H1 (cell line): Measurements from ENCODE around the gene CRPPA. TPM values are rescaled to one million over a fixed set of nuclear protein-coding genes. Genes with fewer than 3 reads are reported as not detected.

ENCODE experiments used
- CTCF ChIA-PET: fragments of 300-600 bp; sonication (Branson Sonifier 250); formaldehyde crosslinking; loops from one replicate; lab custom pipeline; 2021; ENCODE audit not compliant: partially characterized antibody; lab: Charles Lee
- POLR2A ChIA-PET: fragments of 300-600 bp; sonication (Branson Sonifier 250); formaldehyde crosslinking; loops from one replicate; lab custom pipeline; 2021; ENCODE audit warnings: inconsistent platforms; ENCODE audit not compliant: partially characterized antibody; lab: Charles Lee
- DNase-seq, 2 experiments: peaks; one replicate each; pipeline versions ENCODE4 v3.0.0 to v3.0.0-alpha.2; 2010 to 2022; ENCODE audit warnings: low spot score in 2 of 2, low read depth in 1 of 2, mixed read lengths in 1 of 2
- FAIRE-seq: peaks from 2 replicates; lab custom pipeline; 2011; peaks lifted over from hg19 to GRCh38; lab: Jason Lieb, UNC
- H2AFZ ChIP-seq: 2 replicates; pipeline ENCODE4 v1.8.1; 2012; ENCODE audit warnings: low read length, inconsistent platforms
- H2AK5ac ChIP-seq: 2 replicates; pipeline ENCODE4 v1.6.1; 2013; ENCODE audit warnings: low read depth, low read length
- H2BK120ac ChIP-seq: replicated peaks from 2 replicates; pipeline ENCODE3; 2013; ENCODE audit warnings: low read depth, low read length, inconsistent platforms
- H2BK12ac ChIP-seq: 2 replicates; pipeline ENCODE4 v1.6.1; 2013; ENCODE audit warnings: low read depth, low read length
- H2BK15ac ChIP-seq: 2 replicates; pipeline ENCODE4 v1.6.1; 2013; ENCODE audit warnings: low read length
- H2BK20ac ChIP-seq: 2 replicates; pipeline ENCODE4 v1.6.1; 2013; ENCODE audit warnings: low read length
- H2BK5ac ChIP-seq: 2 replicates; pipeline ENCODE4 v1.6.1; 2013; ENCODE audit warnings: low read depth, low read length
- H3K14ac ChIP-seq: 2 replicates; pipeline ENCODE4 v1.6.1; 2013; ENCODE audit warnings: inconsistent platforms; ENCODE audit not compliant: insufficient read length
- H3K18ac ChIP-seq: 2 replicates; pipeline ENCODE4 v1.6.1; 2013; ENCODE audit warnings: low read length; ENCODE audit errors: extremely low read depth
- H3K23ac ChIP-seq: 2 replicates; pipeline ENCODE4 v1.6.1; 2013; ENCODE audit warnings: inconsistent platforms; ENCODE audit not compliant: insufficient read length
- H3K23me2 ChIP-seq: 2 replicates; pipeline ENCODE4 v1.6.1; 2013; ENCODE audit warnings: low read depth, low read length
- H3K27ac ChIP-seq: 2 replicates; pipeline ENCODE4 v1.6.1; 2011; ENCODE audit warnings: low read depth, low read length, inconsistent platforms
- H3K27me3 ChIP-seq, 4 experiments: replicated peaks in 1 of 4; 1 replicate in 1 of 4; 2 replicates in 3 of 4; pipeline versions ENCODE4 v1.6.1 to v1.8.1; 2011 to 2013; ENCODE audit warnings: low read length in 3 of 4, mild to moderate bottlenecking in 3 of 4, inconsistent platforms in 2 of 4, mixed read lengths in 2 of 4, moderate library complexity in 1 of 4; ENCODE audit not compliant: control insufficient read depth in 3 of 4, insufficient read depth in 3 of 4; ENCODE audit errors: extremely low read depth in 1 of 4
- H3K36me3 ChIP-seq, 4 experiments: 2 replicates each; pipeline versions ENCODE4 v1.6.1 to v1.8.1; 2011 to 2013; ENCODE audit warnings: mild to moderate bottlenecking in 4 of 4, low read length in 3 of 4, moderate library complexity in 2 of 4, control low read depth in 1 of 4, inconsistent platforms in 1 of 4; ENCODE audit not compliant: insufficient read depth in 4 of 4, control insufficient read depth in 2 of 4
- H3K4ac ChIP-seq: replicated peaks from 2 replicates; pipeline ENCODE3; 2013; ENCODE audit warnings: low read length, low read depth, mixed read lengths, inconsistent platforms; ENCODE audit not compliant: insufficient read length
- H3K4me1 ChIP-seq, 4 experiments: replicated peaks in 1 of 4; 1 replicate in 1 of 4; 2 replicates in 3 of 4; pipeline versions ENCODE4 v1.6.1 to v1.8.1; 2011 to 2013; ENCODE audit warnings: low read length in 3 of 4, inconsistent platforms in 2 of 4, mixed read lengths in 1 of 4; ENCODE audit not compliant: insufficient read depth in 4 of 4, control insufficient read depth in 3 of 4
- H3K4me2 ChIP-seq, 2 experiments: 2 replicates each; pipeline versions ENCODE4 v1.6.1 to v1.8.1; 2011 to 2013; ENCODE audit warnings: low read depth in 2 of 2, low read length in 2 of 2, control low read depth in 1 of 2, inconsistent platforms in 1 of 2, mild to moderate bottlenecking in 1 of 2; ENCODE audit not compliant: insufficient read depth in 1 of 2
- H3K4me3 ChIP-seq, 4 experiments: fragments of 200-600, 300-600 bp in 1 of 4; sonication (generic), shearing (Covaris generic), sonication (Bioruptor Twin) in 1 of 4; 2 replicates each; pipeline versions ENCODE4 v1.5.1 to v1.8.1; 2011 to 2016; ENCODE audit warnings: low read length in 4 of 4, low read depth in 3 of 4, control low read depth in 2 of 4, inconsistent platforms in 2 of 4, mild to moderate bottlenecking in 2 of 4, mixed read lengths in 1 of 4, moderate library complexity in 1 of 4; ENCODE audit not compliant: insufficient read depth in 2 of 4; ENCODE audit errors: extremely low read depth in 1 of 4
- H3K56ac ChIP-seq: replicated peaks from 2 replicates; pipeline ENCODE3; 2013; ENCODE audit warnings: low read depth, mild to moderate bottlenecking, mixed read lengths, low read length, inconsistent platforms; ENCODE audit not compliant: insufficient read length
- H3K79me1 ChIP-seq: 2 replicates; pipeline ENCODE4 v1.6.1; 2013; ENCODE audit warnings: low read depth, low read length, control low read depth
- H3K79me2 ChIP-seq, 2 experiments: 2 replicates each; pipeline versions ENCODE4 v1.6.1 to v1.8.1; 2012 to 2013; ENCODE audit warnings: low read length in 2 of 2, mild to moderate bottlenecking in 2 of 2, inconsistent platforms in 1 of 2; ENCODE audit not compliant: insufficient read depth in 2 of 2, control insufficient read depth in 1 of 2
- H3K9ac ChIP-seq, 4 experiments: replicated peaks in 1 of 4; 1 replicate in 1 of 4; 2 replicates in 3 of 4; pipeline versions ENCODE4 v1.6.1 to v1.8.1; 2011 to 2013; ENCODE audit warnings: low read depth in 3 of 4, low read length in 3 of 4, control low read depth in 2 of 4, mild to moderate bottlenecking in 2 of 4, moderate library complexity in 2 of 4, inconsistent platforms in 1 of 4; ENCODE audit errors: extremely low read depth in 1 of 4
- H3K9me3 ChIP-seq, 2 experiments: 2 replicates each; pipeline versions ENCODE4 v1.6.1 to v1.8.1; 2012 to 2013; ENCODE audit warnings: mild to moderate bottlenecking in 2 of 2, moderate library complexity in 2 of 2, control low read depth in 1 of 2, inconsistent platforms in 1 of 2, low read depth in 1 of 2, low read length in 1 of 2, mixed read lengths in 1 of 2; ENCODE audit not compliant: insufficient read depth in 2 of 2
- H4K20me1 ChIP-seq, 2 experiments: replicated peaks in 1 of 2; 2 replicates each; pipeline versions ENCODE3 to v1.8.1; 2011 to 2013; ENCODE audit warnings: inconsistent platforms in 2 of 2, low read length in 2 of 2, mild to moderate bottlenecking in 1 of 2; ENCODE audit not compliant: insufficient read depth in 2 of 2, control insufficient read depth in 1 of 2
- H4K5ac ChIP-seq: 2 replicates; pipeline ENCODE4 v1.6.1; 2013; ENCODE audit warnings: low read length, low read depth, mixed read lengths, inconsistent platforms; ENCODE audit not compliant: insufficient read length
- H4K8ac ChIP-seq: 2 replicates; pipeline ENCODE4 v1.8.0; 2013; ENCODE audit warnings: mild to moderate bottlenecking, moderate library complexity, low read length, inconsistent platforms; ENCODE audit not compliant: insufficient read depth; ENCODE audit errors: extremely low read depth
- H4K91ac ChIP-seq: replicated peaks from 2 replicates; pipeline ENCODE3; 2013; ENCODE audit warnings: low read length, mixed read lengths, inconsistent platforms; ENCODE audit not compliant: insufficient read length
- ATF3 ChIP-seq: IDR thresholded peaks from 2 replicates; pipeline ENCODE4 v1.6.1; 2011; ENCODE audit warnings: low read depth, mild to moderate bottlenecking, low read length; ENCODE audit not compliant: insufficient read depth
- BACH1 ChIP-seq: IDR thresholded peaks from 2 replicates; pipeline ENCODE4 v1.6.1; 2012; ENCODE audit warnings: low read length, improper control_type of control experiment
- BRCA1 ChIP-seq: IDR thresholded peaks from 2 replicates; pipeline ENCODE4 v1.6.1; 2012; ENCODE audit warnings: low read depth, low read length, improper control_type of control experiment
- EGR1 ChIP-seq: IDR thresholded peaks from 2 replicates; pipeline ENCODE4 v1.6.1; 2011; ENCODE audit warnings: low read depth, low read length, borderline replicate concordance
- HDAC2 ChIP-seq, 2 experiments: fragments of 300-600 bp in 1 of 2; sonication (generic) in 1 of 2; IDR thresholded peaks; 2 replicates each; pipeline ENCODE4 v1.6.1; 2011 to 2012; ENCODE audit warnings: low read depth in 2 of 2, low read length in 2 of 2, mild to moderate bottlenecking in 2 of 2, moderate library complexity in 2 of 2, borderline replicate concordance in 1 of 2, inconsistent platforms in 1 of 2
- KDM1A ChIP-seq: fragments of 200-600, 300-600 bp; sonication (generic); IDR thresholded peaks from 2 replicates; pipeline ENCODE4 v1.7.1; 2016; ENCODE audit warnings: mild to moderate bottlenecking, low read length, borderline replicate concordance
- KDM4A ChIP-seq: IDR thresholded peaks from one replicate; pipeline ENCODE4 v1.7.1; 2012; ENCODE audit warnings: low read depth, mild to moderate bottlenecking, moderate library complexity, low read length, inconsistent platforms; ENCODE audit not compliant: severe bottlenecking
- RNF2 ChIP-seq: fragments of 200-900, 300-1000 bp; sonication (generic); IDR thresholded peaks from 2 replicates; pipeline ENCODE4 v1.7.1; 2016; ENCODE audit warnings: borderline replicate concordance, low read depth, mild to moderate bottlenecking, antibody characterized with exemption, low read length; ENCODE audit not compliant: poor library complexity, severe bottlenecking; ENCODE audit errors: missing control alignments
- SUZ12 ChIP-seq: fragments of 200-600 bp; sonication (generic); IDR thresholded peaks from 2 replicates; pipeline ENCODE4 v1.6.1; 2012; ENCODE audit warnings: mild to moderate bottlenecking, inconsistent platforms, low read length, moderate library complexity, mixed read lengths
- TEAD4 ChIP-seq: IDR thresholded peaks from 2 replicates; pipeline ENCODE4 v1.6.1; 2012; ENCODE audit warnings: low read depth, low read length, inconsistent platforms, mixed read lengths
- whole genome bisulfite sequencing, 2 experiments: shearing (Covaris generic) in 1 of 2; methylation state at CpG; one replicate each; pipeline versions ENCODE4 v1.1.6 to v1.1.7; 2013 to 2015; ENCODE audit warnings: low lambda C conversion rate in 2 of 2, mixed read lengths in 2 of 2, inconsistent platforms in 1 of 2, low coverage in 1 of 2, missing lambda C conversion rate in 1 of 2; ENCODE audit not compliant: insufficient replicate concordance in 2 of 2, insufficient coverage in 1 of 2, insufficient read length in 1 of 2; ENCODE audit errors: extremely low coverage in 1 of 2, missing lambda C conversion rate in 1 of 2; 5-methylcytosine and 5-hydroxymethylcytosine counted together
- polyA plus RNA-seq, 7 experiments: library from polyadenylated mRNA; depleted of rRNA in 3 of 7; stranded (reverse) in 5 of 7; unstranded in 2 of 7; fragments of >200 nt in 5 of 7; fragments of 200-250 nt in 2 of 7; gene quantifications; 1 replicate in 5 of 7; 2 replicates in 1 of 7; 4 replicates in 1 of 7; pipeline versions ENCODE4 v1.2.1 to v1.2.3, GENCODE V29; 2011 to 2013; ENCODE audit warnings: missing spikeins in 2 of 7, mixed read lengths in 2 of 7
- total RNA-seq: library from RNA; stranded (reverse); fragmentation: NEBNext Ultra II Directional; extraction: Animal tissue kit (Norgen Biotek cat#: 25700); gene quantifications from 2 replicates; pipeline ENCODE4 v1.2.1, GENCODE V29; 2021

The CRPPA gene
- total and polyA plus RNA-seq, 2 of the 8 experiments (the other 6 are each of a cell fraction or from before 2014, with no cell fraction given), result 0.23 to 0.39 TPM

GRCh38 chr7:16420649-16421332 is 547 bp downstream of the CRPPA start:
- H2AK5ac ChIP-seq, result no peak overlapping the region
- no peak overlapping the region for H2BK15ac ChIP-seq
- H2BK120ac ChIP-seq, result no peak overlapping the region
- H3K14ac ChIP-seq, result no peak overlapping the region
- H3K27ac ChIP-seq, result no peak overlapping the region
- H4K20me1 ChIP-seq, result no peaks in the 10 kb centered on the region
- peak overlapping the region; percentile 3 for H4K5ac ChIP-seq
- H2BK5ac ChIP-seq, result no peak overlapping the region
- no peaks in the 10 kb centered on the region for H3K79me2 ChIP-seq
- ChIA-PET POLR2A (interaction anchor here (0.9 to 1.9 kb wide), 4 partner anchors 12 to 144 kb away, joined by 3 to 5 read pairs (median 4); no protein-coding TSS in a partner anchor), CTCF (interaction anchor here (0.6 to 6.6 kb wide), 5 partner anchors 10 to 506 kb away, joined by 3 to 40 read pairs (median 4); no protein-coding TSS in a partner anchor)
- H4K8ac ChIP-seq, result peak overlapping the region; percentile 84
- H3K4me3 ChIP-seq, result peak overlapping the region; percentile 55 to 81 (median 72)
- H3K23me2 ChIP-seq, result peaks cover 15% of the 10 kb centered on the region
- peak overlapping the region; percentile 48 for H3K56ac ChIP-seq
- FAIRE-seq (peak; percentile 48), DNase-seq (peak; percentile 47 to 80)
- 2% methylated on average over 29 of the region's 56 CpGs; no CpG with 5 or more reads in 1 of the 2 experiments for WGBS, 2 experiments
- no peak overlapping the region; the same call in 1 of the 2 replicates for H2BK12ac ChIP-seq
- H2AFZ ChIP-seq, result peak overlapping the region; percentile 97
- H3K9me3 ChIP-seq, result no peaks in the 10 kb centered on the region
- no peak overlapping the region for H2BK20ac ChIP-seq
- H3K23ac ChIP-seq, result no peak overlapping the region
- H3K79me1 ChIP-seq, result no peaks in the 10 kb centered on the region
- peaks cover 0 to 10% (median 4%) of the 10 kb centered on the region in 4 experiments; a peak in 3 of 7 replicates for H3K27me3 ChIP-seq
- no peak overlapping the region for H4K91ac ChIP-seq
- peaks cover 0 to 5% (median 2%) of the 10 kb centered on the region in 4 experiments; a peak in 1 of 7 replicates for H3K4me1 ChIP-seq
- H3K4me2 ChIP-seq, result peak overlapping the region; percentile 76 to 88
- H3K18ac ChIP-seq, result peak overlapping the region; percentile 33; the same call in 1 of the 2 replicates
- no peaks in the 10 kb centered on the region for H3K36me3 ChIP-seq
- H3K9ac ChIP-seq, result peak overlapping the region; percentile 62 to 76 (median 69)
- no peak overlapping the region for H3K4ac ChIP-seq
- TF ChIP-seq KDM1A, result peak; percentile 64; the same call in 1 of the 2 replicates
- 0 out of 2 replicates have a peak, but pooled peaks have one; percentile 40 for TF ChIP-seq SUZ12
- TF ChIP-seq HDAC2 (IDR thresholded peaks at IDR 0.05; ENCODE audit: borderline replicate concordance in 1 of 2, low read depth in 2 of 2, low read length in 2 of 2), result peak in 1 of 2 experiments; percentile 47; a peak in 1 of 4 replicates
- no peak for TF ChIP-seq ATF3
- no peak for TF ChIP-seq RNF2
- TF ChIP-seq EGR1, result no peak
- TF ChIP-seq BRCA1, result no peak
- TF ChIP-seq BACH1, result no peak
- TF ChIP-seq TEAD4, result no peak
- peak; percentile 92 for TF ChIP-seq KDM4A
